Inflammatory macrophage treated with lipopolysaccharide for 1 hour (primary cell): Measurements from ENCODE around the gene PADI2.
A peak's percentile ranks its signal among the peaks of the same experiment; 100 is the strongest.

Experiments
- DNase-seq, 2 donors: peaks; one replicate each; pipeline ENCODE4 v3.0.0-alpha.2; 2020 to 2022

Gene PADI2

DNA sequence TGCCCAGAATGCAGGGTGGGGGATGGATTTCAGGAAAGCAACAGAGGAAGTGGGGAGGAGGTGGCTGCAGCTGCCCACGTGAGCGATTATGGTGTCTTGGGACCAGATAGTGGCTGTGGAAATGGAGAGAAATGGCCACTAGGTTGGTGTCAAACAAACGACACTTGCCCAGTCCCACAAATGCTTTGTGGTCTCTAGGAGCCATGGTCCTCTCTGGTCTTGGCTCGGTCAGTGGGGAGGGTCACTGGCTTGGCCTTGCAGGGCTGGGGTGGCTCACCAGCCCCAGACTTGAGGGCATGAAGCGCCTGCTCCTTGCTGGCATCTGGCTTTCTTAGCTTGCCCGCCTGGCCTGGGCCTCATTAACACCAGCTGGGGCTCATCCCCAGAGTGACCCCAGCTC, 7.2 kb downstream of the PADI2 start:
- no peak for DNase-seq

DNA sequence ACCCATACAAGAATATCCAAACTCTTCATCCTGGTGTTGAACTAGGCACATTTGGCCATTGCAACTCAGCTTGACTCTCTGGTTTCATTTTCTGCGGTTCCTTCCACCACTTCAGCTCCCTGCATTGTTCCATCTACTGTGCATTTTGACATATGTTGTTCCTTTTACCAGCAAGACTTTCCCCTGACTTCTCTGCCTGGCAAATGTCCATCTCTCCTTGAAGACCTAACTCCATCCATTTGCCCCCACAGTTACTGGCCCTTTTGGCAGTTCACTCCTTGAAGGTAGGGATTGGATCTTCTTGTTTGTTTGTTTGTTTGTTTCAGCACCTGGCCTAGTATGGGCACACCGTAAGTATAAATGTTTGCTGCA, 8.7 kb downstream of the PADI2 start:
- no peak for DNase-seq

DNA sequence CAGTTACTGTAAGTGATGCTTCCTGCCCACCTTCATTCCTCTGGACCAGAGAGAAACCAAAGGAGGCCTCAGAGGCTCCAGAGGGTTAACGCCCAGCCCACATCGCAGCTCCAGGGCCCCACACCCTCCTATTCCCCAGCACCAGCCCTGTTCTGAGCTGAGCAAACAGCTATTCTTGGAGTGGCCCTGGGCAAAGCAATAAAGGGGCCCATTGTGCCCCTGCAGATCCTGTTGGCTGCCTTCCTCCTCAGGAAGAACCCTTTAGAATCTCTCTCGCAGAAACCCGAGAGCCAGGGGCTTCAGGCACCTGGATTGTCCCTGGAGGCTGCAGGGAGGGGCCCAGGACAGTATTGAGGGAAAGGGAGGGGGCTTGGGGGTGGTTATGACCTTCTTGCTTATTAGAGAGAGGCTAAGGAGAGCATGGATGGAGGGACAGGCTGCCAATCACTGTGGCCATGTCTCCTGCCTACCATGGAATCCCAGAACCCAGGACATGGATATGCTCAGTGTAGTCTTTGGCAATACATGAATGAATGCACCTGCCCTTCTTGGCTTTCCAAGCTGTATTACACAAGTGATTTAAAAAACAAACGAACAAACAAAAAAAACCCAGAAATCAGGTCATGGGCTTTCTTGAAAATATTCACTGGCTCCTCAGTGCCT, 9.2 kb downstream of the PADI2 start:
- no peak for DNase-seq

DNA sequence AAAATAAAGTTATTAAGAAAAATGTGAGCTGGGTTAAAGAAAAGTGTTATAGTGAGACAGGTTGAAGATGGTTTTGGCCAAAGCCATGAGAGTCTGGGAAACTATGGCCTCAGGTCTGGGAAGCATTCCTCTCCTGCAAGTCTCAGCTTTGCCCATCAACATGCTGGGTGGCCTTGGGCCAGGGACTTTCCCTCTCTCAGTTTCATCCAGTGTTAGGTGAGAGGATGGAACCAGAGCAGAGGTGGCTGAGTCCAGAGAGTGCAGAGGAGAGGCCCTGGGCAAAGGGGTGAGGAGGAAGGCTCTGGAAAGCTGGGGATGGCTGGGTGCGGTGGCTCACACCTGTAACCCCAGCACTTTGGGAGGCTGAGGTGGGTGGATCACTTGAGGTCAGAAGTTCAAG, 10.5 kb downstream of the PADI2 start:
- DNase-seq: no peak

DNA sequence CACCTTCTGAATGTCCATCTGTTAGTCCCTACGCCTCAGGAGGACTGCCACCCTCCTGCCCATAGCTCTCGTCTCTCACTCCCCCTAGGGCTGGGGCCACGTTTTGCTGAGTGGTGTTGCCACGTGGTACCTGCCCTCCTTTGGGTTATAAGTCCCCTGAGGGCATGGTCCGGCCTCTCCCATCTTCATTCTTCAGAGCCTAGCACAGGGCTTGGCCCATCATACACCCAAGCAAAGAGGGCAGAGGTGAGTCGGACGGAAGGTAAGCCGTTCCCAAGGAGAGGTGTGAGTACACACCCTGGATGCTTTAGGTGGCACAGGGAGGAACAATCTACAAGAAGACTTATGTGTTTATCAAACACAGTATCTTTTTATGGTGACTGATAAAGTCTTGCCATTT, 10.9 kb downstream of the PADI2 start:
- no peak for DNase-seq

DNA sequence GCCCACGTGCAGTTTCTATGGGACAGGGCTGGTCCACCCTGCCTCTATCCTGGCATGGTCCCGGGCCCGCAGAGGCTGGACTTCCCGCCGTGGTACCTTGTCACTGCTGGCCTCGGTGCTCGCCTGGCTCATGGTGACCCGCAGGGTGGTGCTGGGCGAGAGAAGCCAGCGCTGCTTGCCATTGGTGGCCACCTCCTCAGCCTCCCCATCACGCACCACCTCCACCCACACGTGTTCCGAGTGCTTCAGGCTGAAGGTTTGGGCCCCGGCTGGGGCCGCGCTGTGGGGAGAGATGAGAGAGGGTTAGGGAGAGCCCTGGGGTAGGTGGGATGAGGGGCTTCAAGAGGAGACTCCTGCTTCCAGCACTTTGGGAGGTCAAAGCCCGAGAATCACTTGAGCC, 14.5 kb downstream of the PADI2 start:
- no peak for DNase-seq

DNA sequence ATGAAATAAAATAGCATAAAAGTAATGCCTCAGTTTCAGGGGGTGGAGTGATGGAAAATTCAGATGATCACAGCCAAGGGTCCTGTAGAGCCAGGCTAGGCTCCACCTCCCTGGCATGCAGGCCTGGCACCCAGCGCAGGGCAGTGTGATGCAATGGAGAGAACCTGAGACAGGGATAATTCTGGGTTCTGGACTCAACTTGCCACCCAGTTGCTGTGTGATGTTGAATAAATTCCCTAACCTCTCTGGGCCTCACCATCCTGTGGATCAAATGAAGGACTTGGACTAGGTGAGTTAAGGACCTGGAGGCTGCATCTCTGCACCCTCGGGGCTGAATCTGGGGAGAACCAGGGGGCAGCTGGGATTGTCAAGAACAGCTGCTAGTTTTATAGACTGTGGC, 17.0 kb downstream of the PADI2 start:
- no peak for DNase-seq

DNA sequence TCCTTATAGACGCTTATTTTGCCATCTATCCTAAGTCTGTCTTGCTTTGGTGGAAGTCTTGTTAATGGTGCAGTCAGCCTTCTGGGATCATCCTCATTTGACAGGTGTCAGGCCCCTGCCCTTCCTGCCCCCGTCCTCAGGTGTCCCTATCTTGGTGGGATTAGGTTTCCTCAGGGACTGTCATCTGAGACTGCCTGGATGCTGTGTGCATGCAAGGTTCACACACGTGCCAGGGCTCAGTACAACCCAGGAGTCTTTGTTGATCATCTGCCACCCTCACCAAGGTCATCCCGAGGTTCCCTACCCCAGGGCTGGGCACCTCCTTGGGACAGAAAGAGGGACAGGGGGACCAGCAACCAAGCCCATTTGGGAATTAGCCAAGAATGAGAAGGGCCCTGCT, 18.0 kb downstream of the PADI2 start:
- no peak for DNase-seq

DNA sequence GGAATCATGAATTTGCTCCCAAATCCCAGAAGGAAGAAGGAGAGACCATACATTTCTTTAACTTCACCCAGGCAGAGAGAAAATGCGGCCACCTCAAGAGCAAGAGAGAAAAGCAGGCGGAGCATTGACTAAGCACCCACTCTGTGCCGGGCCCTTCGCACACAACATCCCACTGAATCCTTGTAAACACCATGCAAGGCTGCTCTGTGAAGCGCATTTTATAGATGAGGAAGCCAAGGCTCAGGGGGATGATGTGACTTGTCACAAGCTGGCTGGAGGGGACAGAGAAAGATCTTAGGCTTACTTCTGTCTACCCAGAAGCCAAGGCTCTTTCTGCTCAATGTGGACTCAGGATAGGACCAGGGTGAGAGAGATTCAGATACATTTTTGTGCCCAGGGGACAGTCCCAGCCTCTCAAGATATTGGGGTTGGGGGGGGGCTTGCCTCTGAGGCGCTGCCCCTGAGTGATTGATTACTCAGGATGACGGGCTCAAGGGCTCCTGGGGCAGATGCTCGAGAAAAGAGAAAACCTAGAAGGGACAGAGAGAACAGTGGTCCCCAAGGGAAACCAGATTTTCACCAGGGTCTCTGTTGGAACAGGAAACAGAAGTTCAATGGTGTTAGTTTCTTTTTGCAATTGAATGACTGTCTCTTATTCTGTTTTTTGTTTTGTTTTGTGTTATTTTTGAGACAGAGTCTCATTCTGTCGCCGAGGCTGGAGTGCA, 19.5 kb downstream of the PADI2 start:
- peak in 1 of 2 donors; percentile 41 for DNase-seq

DNA sequence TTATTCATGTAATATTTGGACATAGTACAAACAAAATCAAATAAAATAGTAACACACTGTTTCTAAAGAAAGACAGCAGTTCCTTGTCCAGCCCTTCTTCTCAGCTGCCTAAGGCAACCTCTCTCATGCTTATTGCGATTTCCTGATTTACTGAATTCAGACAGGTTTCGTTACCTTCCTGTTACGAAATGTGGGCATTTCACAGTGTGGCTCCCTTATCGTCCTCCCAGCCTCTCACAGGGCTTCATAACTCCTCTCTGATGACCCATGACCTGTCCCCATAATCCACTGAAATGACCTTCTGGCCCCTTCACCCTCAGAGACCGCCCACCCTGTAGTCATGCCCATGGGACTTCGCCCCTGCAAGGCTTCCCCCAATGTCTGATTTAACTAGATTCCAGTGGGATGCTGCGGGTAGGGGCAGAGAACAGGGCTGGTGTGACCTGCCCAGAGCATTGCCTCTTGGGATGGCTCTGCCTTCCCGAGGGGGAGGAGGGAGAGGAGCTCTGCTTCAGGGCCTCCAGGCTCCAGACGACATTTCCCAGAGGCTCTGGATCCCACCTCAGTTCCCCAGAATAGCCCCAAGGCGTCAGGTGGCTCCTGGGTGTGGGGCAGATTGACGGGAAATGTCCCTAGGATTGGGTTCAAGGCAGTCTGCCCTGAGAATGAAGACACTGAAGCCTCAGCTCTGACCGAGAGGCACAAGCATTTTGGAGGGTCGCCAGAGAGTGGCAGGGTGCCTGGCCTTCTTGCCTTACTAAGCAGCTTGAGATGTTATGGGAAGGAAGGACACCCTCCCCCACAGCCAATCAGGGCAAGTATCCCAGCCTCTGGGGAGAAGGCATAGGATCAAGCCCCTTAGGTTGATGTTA, 20.6 kb downstream of the PADI2 start:
- peak; percentile 66 to 86 for DNase-seq

DNA sequence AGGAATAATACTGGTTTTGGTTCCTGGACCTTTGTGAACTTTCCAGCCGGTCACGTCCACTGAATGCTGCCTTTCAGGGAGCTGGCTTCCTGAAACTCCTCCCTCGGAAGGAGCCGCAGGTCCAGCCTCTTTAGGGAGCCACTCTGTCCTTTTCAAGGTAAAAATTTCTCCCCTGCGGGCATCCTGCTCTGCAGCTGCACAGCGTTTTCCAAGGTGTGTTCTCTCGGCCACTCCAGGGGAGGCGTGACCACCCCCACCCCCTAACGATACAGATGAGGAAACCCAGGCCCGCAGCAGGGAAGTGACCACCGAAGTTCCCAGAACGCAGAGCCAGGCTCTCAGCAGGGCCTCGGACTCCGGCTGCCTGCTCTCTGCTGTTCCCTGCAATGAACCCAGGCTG, 21.5 kb downstream of the PADI2 start:
- DNase-seq: no peak

DNA sequence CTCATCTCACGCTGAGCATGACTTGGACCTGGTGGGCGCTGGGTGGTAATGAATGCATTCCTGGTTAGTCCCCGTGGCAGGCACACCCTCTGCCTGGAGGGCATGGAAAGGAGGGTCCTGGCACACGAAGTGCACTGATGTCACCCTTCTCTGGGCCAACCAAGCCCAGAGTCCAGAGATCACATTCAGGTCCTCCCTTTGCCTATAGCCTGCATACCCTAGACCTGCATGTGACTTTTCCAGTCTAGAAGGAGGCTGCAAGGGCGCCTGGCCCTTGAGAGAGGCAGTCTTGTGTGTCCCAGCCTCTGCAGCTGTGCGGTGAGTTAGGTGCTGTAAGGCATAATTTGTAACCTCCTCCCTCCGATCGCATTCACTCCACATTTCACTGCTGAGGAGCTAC, 22.1 kb downstream of the PADI2 start:
- no peak for DNase-seq

DNA sequence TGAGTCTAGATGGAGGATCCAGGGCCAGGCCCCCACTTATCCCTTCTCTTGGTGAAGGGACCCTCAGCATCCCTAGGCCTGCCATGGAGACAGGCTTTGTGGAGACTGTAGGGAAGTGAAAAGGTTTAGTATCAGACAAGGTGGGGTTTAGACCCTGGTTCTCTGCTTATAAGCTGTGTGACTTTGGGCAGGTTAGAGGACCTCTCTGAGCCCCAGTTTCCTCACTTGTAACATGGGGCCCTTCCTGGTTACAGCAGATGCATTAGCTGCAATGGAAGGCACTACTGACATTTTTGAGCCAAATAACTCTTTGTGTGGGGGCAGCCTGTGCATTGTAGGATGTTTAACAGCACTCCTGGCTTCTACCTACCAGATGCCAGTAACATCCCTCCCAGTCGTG, 22.7 kb downstream of the PADI2 start:
- DNase-seq: no peak

DNA sequence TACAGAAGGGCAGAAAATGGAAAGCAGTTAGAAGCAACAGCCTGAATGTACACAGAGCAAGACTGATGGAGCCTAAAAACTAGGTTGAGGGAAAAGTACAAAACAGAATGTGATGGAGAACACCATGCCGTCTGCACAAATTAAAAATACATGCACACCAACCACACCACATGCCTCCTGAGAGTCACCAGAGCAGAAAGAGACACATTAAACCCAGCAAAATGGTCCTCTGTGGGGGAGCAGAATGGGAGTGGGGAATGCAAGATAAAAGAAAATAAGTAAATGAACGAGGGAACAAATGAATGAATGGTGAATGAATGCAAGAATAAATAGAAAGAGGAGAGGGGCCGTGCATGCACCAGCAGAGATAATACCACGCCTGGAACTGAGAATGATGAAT, 24.1 kb downstream of the PADI2 start:
- DNase-seq: no peak

DNA sequence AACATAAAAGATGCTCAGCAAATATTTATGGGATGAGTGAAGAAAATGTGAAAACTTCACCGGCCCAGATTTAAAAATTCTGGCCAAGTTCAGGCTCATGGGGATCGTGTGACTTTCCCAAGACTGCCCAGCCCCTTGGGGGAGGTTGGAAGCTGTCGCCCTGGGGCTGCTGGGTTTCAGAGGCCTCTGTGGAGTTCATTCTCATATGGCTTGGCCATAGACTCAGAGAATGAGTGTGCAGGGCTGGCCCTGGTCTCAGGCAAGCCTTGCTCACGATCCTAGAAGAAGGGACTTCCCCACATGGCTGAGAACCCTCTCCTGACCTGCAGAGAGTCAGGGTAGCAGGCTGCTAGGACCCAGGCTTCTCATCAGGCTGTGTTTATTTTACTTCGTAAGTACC, 24.6 kb downstream of the PADI2 start:
- no peak for DNase-seq

DNA sequence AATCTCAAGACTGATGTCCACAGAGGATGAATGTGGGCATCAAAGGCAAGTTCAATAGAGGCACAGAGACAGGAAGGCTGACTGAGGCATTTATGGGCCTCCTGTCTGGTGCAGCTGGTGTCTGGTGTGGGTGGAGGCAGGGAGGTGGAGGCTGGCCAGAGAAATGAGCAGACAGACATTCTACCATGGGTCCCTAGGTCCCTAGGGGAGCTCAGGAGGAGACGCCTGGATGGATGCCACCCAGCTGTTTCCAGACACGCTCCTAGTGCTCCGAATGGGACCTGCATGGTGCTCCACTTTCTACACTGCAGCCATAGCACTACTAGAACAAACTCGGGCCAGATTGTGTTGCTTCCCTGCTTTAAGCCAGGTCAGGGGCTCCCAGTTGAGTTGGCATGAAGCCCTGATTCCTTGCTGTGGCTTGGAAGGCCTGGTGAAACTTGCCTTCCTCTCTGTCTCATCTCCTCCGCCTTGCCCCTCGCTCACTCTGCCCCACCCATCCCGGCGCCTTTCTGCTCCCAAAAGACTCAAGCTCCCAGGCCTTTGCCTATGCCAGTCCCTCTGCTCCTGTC, 25.3 kb downstream of the PADI2 start:
- DNase-seq: no peak

DNA sequence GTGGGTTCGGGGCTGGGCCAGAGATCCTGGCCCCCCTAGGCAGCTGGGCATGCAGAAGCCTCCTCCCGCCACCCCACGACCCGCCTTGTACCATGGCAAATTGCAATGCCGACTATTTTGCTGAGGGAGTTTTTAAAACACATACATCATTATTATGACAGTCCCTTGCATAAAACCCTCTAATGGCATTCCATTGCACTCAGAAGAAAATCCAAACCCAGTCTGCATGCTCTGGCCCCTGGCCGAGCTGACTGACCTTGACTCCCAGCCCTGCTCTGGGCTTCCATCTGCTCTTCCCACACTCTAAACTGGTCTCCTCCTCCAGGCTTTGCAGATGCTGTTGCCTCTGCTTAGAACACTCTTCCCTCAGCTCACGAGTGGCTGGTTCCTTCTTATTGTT, 28.0 kb downstream of the PADI2 start:
- no peak for DNase-seq

DNA sequence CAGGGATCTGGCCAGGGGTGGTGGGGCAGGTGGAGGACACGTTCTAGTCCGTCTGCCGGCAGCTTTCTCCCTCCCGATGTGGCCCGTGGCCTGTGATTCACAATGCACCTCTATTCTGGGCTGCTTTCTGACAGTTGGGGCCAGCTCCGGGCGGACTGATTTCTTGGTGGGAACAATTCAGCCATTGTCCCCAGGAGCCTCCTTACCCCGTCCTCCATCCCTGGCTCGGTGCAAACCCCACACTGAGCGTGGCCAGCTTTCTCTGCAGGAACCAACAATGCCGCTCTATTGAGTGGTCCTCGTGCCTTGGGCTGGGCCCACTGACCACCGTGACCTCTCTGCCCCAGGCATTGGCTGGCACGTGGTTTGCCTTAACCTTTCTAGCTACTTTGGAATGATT, 29.7 kb downstream of the PADI2 start:
- no peak for DNase-seq

DNA sequence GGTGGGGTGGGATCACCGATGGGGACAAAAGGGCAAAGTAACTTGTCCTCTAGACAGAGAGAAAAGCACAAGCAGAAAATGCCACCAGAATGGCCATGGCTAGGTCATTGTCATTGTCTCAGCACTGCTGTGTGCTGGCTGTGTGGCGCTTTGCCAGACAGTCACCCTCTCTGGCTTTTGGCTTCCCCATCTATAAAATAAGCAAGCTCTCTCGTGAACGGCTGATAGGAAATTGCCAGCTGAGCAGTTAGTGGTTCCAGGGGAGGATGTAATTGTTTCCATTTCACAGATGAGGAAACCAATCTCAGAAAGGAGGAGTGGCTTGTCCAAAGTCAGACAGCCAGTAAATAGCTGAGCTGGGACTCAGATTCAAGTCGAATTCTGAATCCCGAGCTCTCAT, 32.5 kb downstream of the PADI2 start:
- DNase-seq: peak; percentile 29 to 36

DNA sequence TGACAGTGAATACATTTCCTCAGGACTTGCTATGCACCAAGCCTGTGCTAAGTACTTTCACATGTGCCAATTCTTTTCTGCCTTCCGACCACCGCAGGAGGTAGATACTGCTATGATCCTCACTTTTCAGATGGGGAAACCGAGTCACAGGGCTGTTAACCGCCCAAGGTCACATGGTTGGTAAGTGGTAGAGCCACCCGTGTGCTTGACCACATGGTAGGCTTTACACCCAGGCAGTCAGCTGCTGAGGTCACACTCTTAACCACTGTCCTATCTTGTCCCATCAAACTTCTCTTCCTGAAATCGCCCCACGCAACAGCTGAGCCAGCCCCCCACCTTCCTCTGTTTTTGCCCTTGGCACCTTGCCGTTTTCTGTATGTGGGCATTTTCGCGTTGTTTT, 34.5 kb downstream of the PADI2 start:
- DNase-seq: peak in 1 of 2 donors; percentile 39

DNA sequence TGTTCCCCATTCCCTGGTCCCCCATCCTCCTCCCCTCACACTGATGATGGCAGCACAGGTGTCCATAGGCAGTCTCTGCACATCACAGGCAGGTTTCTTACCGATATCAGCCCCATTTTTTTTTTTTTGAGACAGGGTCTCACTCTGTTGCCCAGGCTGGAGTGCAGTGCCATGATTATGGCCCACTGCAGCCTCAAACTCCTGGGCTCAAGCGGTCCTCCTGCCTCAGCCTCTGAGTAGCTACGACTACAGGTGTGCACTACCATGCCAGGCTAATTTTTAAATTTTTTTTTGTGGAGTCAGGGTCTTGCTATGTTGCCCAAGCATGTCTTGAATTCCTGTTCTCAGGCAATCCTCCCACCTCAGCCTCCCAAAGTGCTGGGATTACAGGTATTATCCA, 36.5 kb downstream of the PADI2 start:
- DNase-seq: no peak

DNA sequence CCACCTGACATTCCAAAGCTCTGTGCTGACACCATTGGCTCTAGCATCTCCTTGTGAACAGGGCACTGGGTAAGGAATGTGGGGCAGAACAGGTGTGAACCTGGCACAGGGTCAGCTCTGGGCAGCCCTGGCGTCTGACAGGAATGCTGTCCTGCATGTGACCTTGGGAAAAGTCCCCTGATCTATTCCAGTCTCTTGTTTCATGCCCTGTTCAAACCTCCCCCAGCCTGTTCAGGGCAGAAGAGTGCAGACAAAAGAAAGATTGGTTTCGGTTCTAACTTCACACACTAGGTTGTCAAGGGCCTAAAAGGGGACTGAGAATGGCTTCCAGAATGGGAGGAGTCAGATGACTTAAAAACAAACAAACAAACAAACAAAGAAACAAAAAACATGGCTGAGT, 37.8 kb downstream of the PADI2 start:
- no peak for DNase-seq

DNA sequence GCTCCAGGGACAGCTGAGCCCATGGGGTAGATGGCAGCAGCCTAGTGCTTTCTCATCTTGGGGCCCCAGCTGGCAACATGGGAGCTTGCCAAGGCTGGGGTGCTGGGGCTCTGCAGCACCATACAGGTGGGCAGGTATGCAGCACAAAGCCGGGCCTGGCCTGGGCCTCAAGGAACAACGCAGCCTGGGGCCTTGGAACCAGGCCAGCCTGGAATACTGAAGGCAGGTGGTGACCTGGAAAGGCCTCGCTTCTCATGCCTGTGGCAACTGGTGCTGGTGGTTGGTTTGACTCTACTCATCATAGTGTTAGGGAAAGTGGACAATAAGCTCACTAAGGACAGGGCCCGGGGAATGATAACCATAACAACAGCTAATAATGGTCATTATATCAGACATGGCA, 38.4 kb downstream of the PADI2 start:
- DNase-seq: no peak
